Nucleus accumbens (tissue), 56 donors: ENCODE data around the gene SYCP2L.
"Not testable (repeated sequence)": the region's sequence is repeated elsewhere in the genome, so short reads cannot be mapped to it uniquely, and the experiment has no call there.

Source experiments
- DNase-seq, 56 donors: peaks; one replicate each; lab custom pipeline; 2025; lab: John Stamatoyannopoulos, UW

SYCP2L gene

GRCh38 chr6:10877012-10877411 lies 9.8 kb upstream of the SYCP2L start:
- DNase-seq = no peak

GRCh38 chr6:10877871-10878270 lies 9.0 kb upstream of the SYCP2L start:
- no peak for DNase-seq

GRCh38 chr6:10880366-10880765 lies 6.5 kb upstream of the SYCP2L start:
- DNase-seq = no peak

- not testable (repeated sequence) for DNase-seq
Measured at GRCh38 chr6:10882253-10882630, 4.6 kb upstream of the SYCP2L start.

- DNase-seq = no peak
Measured at GRCh38 chr6:10882657-10883171, 4.1 kb upstream of the SYCP2L start.

GRCh38 chr6:10883312-10884244 lies 3.3 kb upstream of the SYCP2L start:
- no peak for DNase-seq

GRCh38 chr6:10884245-10884972 lies 2.4 kb upstream of the SYCP2L start:
- no peak for DNase-seq

GRCh38 chr6:10886365-10886690 lies 524 bp upstream of the SYCP2L start:
- DNase-seq = not testable (repeated sequence)

GRCh38 chr6:10890151-10890550 lies 3.3 kb downstream of the SYCP2L start:
- DNase-seq = no peak

GRCh38 chr6:10891960-10892359 lies 5.1 kb downstream of the SYCP2L start:
- no peak for DNase-seq

GRCh38 chr6:10894958-10895357 lies 8.1 kb downstream of the SYCP2L start:
- DNase-seq = no peak

- DNase-seq = no peak
Measured at GRCh38 chr6:10896691-10897090, 9.8 kb downstream of the SYCP2L start.

GRCh38 chr6:10901770-10902169 lies 14.9 kb downstream of the SYCP2L start:
- peak in 12 of 56 donors; percentile 0 to 23 (median 6) for DNase-seq

GRCh38 chr6:10904015-10904414 lies 17.2 kb downstream of the SYCP2L start:
- DNase-seq = no peak

GRCh38 chr6:10908228-10908627 lies 21.4 kb downstream of the SYCP2L start:
- DNase-seq = no peak

- not testable (repeated sequence) for DNase-seq
Measured at GRCh38 chr6:10919520-10919919, 32.7 kb downstream of the SYCP2L start.

- no peak for DNase-seq
Measured at GRCh38 chr6:10933126-10933525, 46.3 kb downstream of the SYCP2L start.

- no peak for DNase-seq
Measured at GRCh38 chr6:10939840-10940239, 53.0 kb downstream of the SYCP2L start.

GRCh38 chr6:10945845-10946244 lies 59.0 kb downstream of the SYCP2L start:
- DNase-seq = no peak

- DNase-seq = no peak
Measured at GRCh38 chr6:10947966-10948365, 61.1 kb downstream of the SYCP2L start.
